IMR-90 (cell line): ENCODE measurements around the gene RAD18. TPM values are rescaled to one million over a fixed set of nuclear protein-coding genes. Genes with fewer than 3 reads are reported as not detected.

Experiments
- ATAC-seq: fragments of 200-7000 bp; cut with Tn5 transposase; 2 replicates; pipeline ENCODE4 v1.9.1; 2020; ENCODE audit warnings: low read depth, mild to moderate bottlenecking, moderate library complexity
- BruUV-seq: library from RNA; stranded (reverse); fragments of 400-500 nt; replicated peaks from 2 replicates; lab custom pipeline; 2021; lab: Mats Ljungman, UMichigan
- CTCF ChIA-PET: fragments of 300-600 bp; formaldehyde crosslinking; extraction: SDS; loops from one replicate; lab custom pipeline; 2021; ENCODE audit warnings: antibody characterized with exemption; lab: Yijun Ruan, JAX
- POLR2A ChIA-PET: fragments of 300-600 bp; sonication (Branson Sonifier 250); formaldehyde crosslinking; loops from one replicate; lab custom pipeline; 2022; ENCODE audit warnings: antibody characterized with exemption; ENCODE audit not compliant: unreplicated experiment; lab: Charles Lee
- DNase-seq: peaks from one replicate; pipeline ENCODE4 v3.0.0; 2013
- H2AFZ ChIP-seq: replicated peaks from 2 replicates; pipeline ENCODE3; 2013; ENCODE audit warnings: low read length, mild to moderate bottlenecking; ENCODE audit not compliant: poor library complexity
- H2AK5ac ChIP-seq: 2 replicates; pipeline ENCODE4 v1.6.1; 2013; ENCODE audit warnings: low read depth, low read length, inconsistent platforms
- H2AK9ac ChIP-seq: replicated peaks from 2 replicates; pipeline ENCODE3; 2013; ENCODE audit warnings: mild to moderate bottlenecking, low read depth, low read length, moderate library complexity; ENCODE audit not compliant: poor library complexity
- H2BK120ac ChIP-seq: 2 replicates; pipeline ENCODE4 v1.6.1; 2013; ENCODE audit warnings: low read depth, low read length, inconsistent platforms
- H2BK15ac ChIP-seq: 3 replicates; pipeline ENCODE4 v1.6.1; 2013; ENCODE audit warnings: low read depth, low read length, inconsistent platforms
- H2BK20ac ChIP-seq: 2 replicates; pipeline ENCODE4 v1.6.1; 2013; ENCODE audit warnings: low read depth, mild to moderate bottlenecking, inconsistent platforms, low read length, moderate library complexity
- H2BK5ac ChIP-seq: 2 replicates; pipeline ENCODE4 v1.6.1; 2013; ENCODE audit warnings: mild to moderate bottlenecking, low read depth, low read length, inconsistent platforms; ENCODE audit not compliant: poor library complexity, severe bottlenecking
- H3K14ac ChIP-seq: replicated peaks from 2 replicates; pipeline ENCODE4 v1.6.1; 2013; ENCODE audit warnings: low read depth, low read length, inconsistent platforms
- H3K18ac ChIP-seq: 2 replicates; pipeline ENCODE4 v1.6.1; 2013; ENCODE audit warnings: low read depth, low read length, control low read depth
- H3K23ac ChIP-seq: 2 replicates; pipeline ENCODE4 v1.6.1; 2013; ENCODE audit warnings: low read depth, low read length, inconsistent platforms
- H3K27ac ChIP-seq: 2 replicates; pipeline ENCODE4 v1.5.1; 2013; ENCODE audit warnings: mild to moderate bottlenecking, control low read depth, low read length; ENCODE audit not compliant: insufficient read depth
- H3K27me3 ChIP-seq: 2 replicates; pipeline ENCODE4 v1.6.1; 2013; ENCODE audit warnings: low read length; ENCODE audit not compliant: control insufficient read depth, insufficient read depth
- H3K36me3 ChIP-seq: 2 replicates; pipeline ENCODE4 v1.6.1; 2013; ENCODE audit warnings: low read length, mixed read lengths; ENCODE audit not compliant: control insufficient read depth, insufficient read depth
- H3K4ac ChIP-seq: 2 replicates; pipeline ENCODE4 v1.6.1; 2013; ENCODE audit warnings: low read depth, low read length, inconsistent platforms
- H3K4me1 ChIP-seq: 2 replicates; pipeline ENCODE4 v1.6.1; 2013; ENCODE audit warnings: low read length, mixed read lengths; ENCODE audit not compliant: control insufficient read depth, insufficient read depth
- H3K4me2 ChIP-seq: 2 replicates; pipeline ENCODE4 v1.6.1; 2013; ENCODE audit warnings: low read depth, mild to moderate bottlenecking, control low read depth, low read length, moderate library complexity
- H3K4me3 ChIP-seq: 2 replicates; pipeline ENCODE4 v1.5.1; 2013; ENCODE audit warnings: low read depth, mild to moderate bottlenecking, control low read depth, low read length, moderate library complexity; ENCODE audit not compliant: insufficient read depth
- H3K56ac ChIP-seq: 2 replicates; pipeline ENCODE4 v1.6.1; 2013; ENCODE audit warnings: low read length, inconsistent platforms; ENCODE audit not compliant: insufficient read depth; ENCODE audit errors: extremely low read depth
- H3K79me1 ChIP-seq, 2 experiments: 2 replicates each; pipeline ENCODE4 v1.6.1; 2013; ENCODE audit warnings: low read length in 2 of 2, inconsistent platforms in 1 of 2, low read depth in 1 of 2
- H3K9ac ChIP-seq: 2 replicates; pipeline ENCODE4 v1.6.1; 2013; ENCODE audit warnings: low read depth, low read length, control low read depth
- H3K9me1 ChIP-seq: 2 replicates; pipeline ENCODE4 v1.6.1; 2013; ENCODE audit warnings: low read length, inconsistent platforms; ENCODE audit not compliant: insufficient read depth
- H3K9me3 ChIP-seq: 2 replicates; pipeline ENCODE4 v1.6.1; 2013; ENCODE audit warnings: low read length; ENCODE audit not compliant: control insufficient read depth, insufficient read depth
- H4K20me1 ChIP-seq: 2 replicates; pipeline ENCODE4 v1.6.1; 2013; ENCODE audit warnings: low read length, inconsistent platforms; ENCODE audit not compliant: insufficient read depth
- H4K5ac ChIP-seq: 2 replicates; pipeline ENCODE4 v1.6.1; 2013; ENCODE audit warnings: mild to moderate bottlenecking, low read depth, low read length, control low read depth
- H4K8ac ChIP-seq, 2 experiments: 2 replicates each; pipeline ENCODE4 v1.6.1; 2013; ENCODE audit warnings: low read depth in 2 of 2, low read length in 2 of 2, control low read depth in 1 of 2, inconsistent platforms in 1 of 2
- H4K91ac ChIP-seq: 2 replicates; pipeline ENCODE4 v1.6.1; 2013; ENCODE audit warnings: low read depth, low read length, inconsistent platforms; ENCODE audit not compliant: insufficient read depth
- CEBPB ChIP-seq: IDR thresholded peaks from 2 replicates; pipeline ENCODE4 v1.6.1; 2012; ENCODE audit warnings: low read depth, low read length, improper control_type of control experiment
- MAZ ChIP-seq: IDR thresholded peaks from 2 replicates; pipeline ENCODE4 v1.6.1; 2012; ENCODE audit warnings: low read depth, mild to moderate bottlenecking, low read length, improper control_type of control experiment, moderate library complexity, borderline replicate concordance
- NFE2L2 ChIP-seq: fragments of 150-350 bp; IDR thresholded peaks from 2 replicates; pipeline ENCODE4 v1.6.1; 2016; ENCODE audit warnings: low read depth, mild to moderate bottlenecking, low read length
- POLR2A ChIP-seq: IDR thresholded peaks from 2 replicates; pipeline ENCODE4 v1.6.1; 2012; ENCODE audit warnings: mild to moderate bottlenecking, low read depth, low read length
- RCOR1 ChIP-seq: IDR thresholded peaks from 2 replicates; pipeline ENCODE4 v1.6.1; 2012; ENCODE audit warnings: mild to moderate bottlenecking, low read length, improper control_type of control experiment; ENCODE audit not compliant: insufficient replicate concordance
- USF2 ChIP-seq: fragments of 150-350 bp; IDR thresholded peaks from 2 replicates; pipeline ENCODE4 v1.6.1; 2017; ENCODE audit warnings: mild to moderate bottlenecking, antibody characterized with exemption, low read length, low read depth
- WGBS, 2 experiments: methylation state at CpG; one replicate each; pipeline versions ENCODE4 v1.1.5 to v1.1.7; 2013; ENCODE audit warnings: missing lambda C conversion rate in 2 of 2; ENCODE audit not compliant: insufficient read length in 1 of 2; ENCODE audit errors: extremely low coverage in 2 of 2; 5-methylcytosine and 5-hydroxymethylcytosine counted together
- dilution Hi-C: fragments of 300-500 bp; cut with HindIII; formaldehyde crosslinking; loops from one replicate; pipeline ENCODE4 v1.14.3; 2018; ENCODE audit warnings: low sequenced_read_pairs; ENCODE audit not compliant: unreplicated experiment
- in situ Hi-C: fragments of 300-500 bp; cut with MboI; formaldehyde crosslinking; loops from 3 replicates; pipeline ENCODE4 v1.14.3; 2019; ENCODE audit warnings: low sequenced_read_pairs, inconsistent platforms, mixed read lengths
- intact Hi-C: fragments of 100-400 bp; cut with micrococcal nuclease; formaldehyde crosslinking; loops from 2 replicates; pipeline ENCODE4 v1.10.0; 2022
- polyA plus RNA-seq, 3 experiments: library from polyadenylated mRNA; depleted of rRNA; stranded (reverse); fragments of >200 nt; gene quantifications; 2 replicates each; pipeline ENCODE4 v1.2.3, GENCODE V29; 2012; ENCODE audit warnings: low replicate concordance in 1 of 3
- total RNA-seq: library from RNA; depleted of rRNA; stranded (reverse); fragments of >200 nt; gene quantifications from 2 replicates; pipeline ENCODE4 v1.2.3, GENCODE V29; 2012
- TF ChIP-seq, protein P1 (sequence below): conservative IDR thresholded peaks from 2 replicates; pipeline ENCODE4 v1.5.1; 2012; ENCODE audit warnings: mild to moderate bottlenecking, low read depth, low read length, improper control_type of control experiment

Gene RAD18
- total and polyA plus RNA-seq, 2 of the 4 experiments (the other 2 are of a cell fraction), result 8.2 to 17.2 TPM

DNA sequence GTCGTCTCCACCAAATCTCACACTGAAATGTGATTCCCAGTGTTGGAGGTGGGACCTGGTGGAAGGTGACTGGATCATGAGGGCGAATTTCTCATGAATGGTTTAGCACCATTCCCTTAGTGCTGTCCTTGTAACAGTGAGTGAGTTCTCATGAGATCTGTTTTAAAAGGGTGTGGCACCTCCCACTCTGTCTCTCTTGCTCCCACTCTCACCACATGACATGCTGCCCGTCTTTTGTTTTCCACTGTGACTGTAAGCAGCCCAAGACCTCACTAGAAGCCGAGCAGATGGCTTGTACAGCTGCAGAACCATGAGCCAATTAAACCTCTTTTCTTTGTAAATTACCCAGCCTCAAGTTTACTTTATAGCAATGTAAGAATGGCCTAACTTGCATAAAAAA lies 21.2 kb downstream of the RAD18 start:
- H2BK5ac ChIP-seq, result no peak overlapping the region
- no peak overlapping the region for H2AK5ac ChIP-seq
- no peaks in the 10 kb centered on the region for H4K20me1 ChIP-seq
- CTCF ChIA-PET, result interaction anchor here (1.6 kb wide), 1 partner anchor 13 kb away, joined by 3 read pairs; no protein-coding TSS in a partner anchor
- H4K8ac ChIP-seq, result no peak overlapping the region
- peaks cover 5 to 7% of the 10 kb centered on the region in 2 experiments; a peak in 3 of 4 replicates for H3K79me1 ChIP-seq
- no peaks in the 10 kb centered on the region; the same call in 1 of the 2 replicates for H3K9me3 ChIP-seq
- H2BK20ac ChIP-seq, result 0 out of 2 replicates have a peak overlapping the region, but pooled peaks have one; percentile 20
- no peak overlapping the region for H2BK15ac ChIP-seq
- H2AK9ac ChIP-seq, result no peak overlapping the region
- no peak overlapping the region for H4K5ac ChIP-seq
- H3K36me3 ChIP-seq, result peaks cover 6% of the 10 kb centered on the region
- intact Hi-C loops (no loop called here), dilution Hi-C loops (no loop called here), in situ Hi-C loops (no loop called here)
- H3K9me1 ChIP-seq, result no peaks in the 10 kb centered on the region
- ATAC-seq (no peak), DNase-seq (no peak)
- no peaks in the 10 kb centered on the region for H3K27me3 ChIP-seq
- TF ChIP-seq MAZ, result no peak
- TF ChIP-seq NFE2L2, result no peak
- TF ChIP-seq, protein P1, sequence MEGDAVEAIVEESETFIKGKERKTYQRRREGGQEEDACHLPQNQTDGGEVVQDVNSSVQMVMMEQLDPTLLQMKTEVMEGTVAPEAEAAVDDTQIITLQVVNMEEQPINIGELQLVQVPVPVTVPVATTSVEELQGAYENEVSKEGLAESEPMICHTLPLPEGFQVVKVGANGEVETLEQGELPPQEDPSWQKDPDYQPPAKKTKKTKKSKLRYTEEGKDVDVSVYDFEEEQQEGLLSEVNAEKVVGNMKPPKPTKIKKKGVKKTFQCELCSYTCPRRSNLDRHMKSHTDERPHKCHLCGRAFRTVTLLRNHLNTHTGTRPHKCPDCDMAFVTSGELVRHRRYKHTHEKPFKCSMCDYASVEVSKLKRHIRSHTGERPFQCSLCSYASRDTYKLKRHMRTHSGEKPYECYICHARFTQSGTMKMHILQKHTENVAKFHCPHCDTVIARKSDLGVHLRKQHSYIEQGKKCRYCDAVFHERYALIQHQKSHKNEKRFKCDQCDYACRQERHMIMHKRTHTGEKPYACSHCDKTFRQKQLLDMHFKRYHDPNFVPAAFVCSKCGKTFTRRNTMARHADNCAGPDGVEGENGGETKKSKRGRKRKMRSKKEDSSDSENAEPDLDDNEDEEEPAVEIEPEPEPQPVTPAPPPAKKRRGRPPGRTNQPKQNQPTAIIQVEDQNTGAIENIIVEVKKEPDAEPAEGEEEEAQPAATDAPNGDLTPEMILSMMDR, result no peak
- no peak for TF ChIP-seq CEBPB
- TF ChIP-seq POLR2A, result no peak
- no peak for TF ChIP-seq USF2
- no peak for TF ChIP-seq RCOR1
- WGBS, 2 experiments, result 83% methylated on average over 1 of the region's 4 CpGs; no CpG with 5 or more reads in 1 of the 2 experiments
- H3K14ac ChIP-seq, result no peak overlapping the region
- no peak overlapping the region for H3K27ac ChIP-seq
- H2BK120ac ChIP-seq, result no peak overlapping the region
- no peak overlapping the region for H3K9ac ChIP-seq
- no peak overlapping the region for H3K18ac ChIP-seq
- H3K56ac ChIP-seq, result no peak overlapping the region
- no peak overlapping the region for H2AFZ ChIP-seq
- no peak overlapping the region for H3K4me3 ChIP-seq
- no peak overlapping the region; the same call in 1 of the 2 replicates for H3K4ac ChIP-seq
- POLR2A ChIA-PET, result no interaction called here
- no peak overlapping the region for H3K4me2 ChIP-seq
- peaks cover 8% of the 10 kb centered on the region; the same call in 1 of the 2 replicates for H3K4me1 ChIP-seq
- H3K23ac ChIP-seq, result no peak overlapping the region
- BruUV-seq, result no TSS peak
- H4K91ac ChIP-seq, result no peak overlapping the region
